ENCODE measurements around the gene SGCG. TPM values are rescaled to one million over a fixed set of nuclear protein-coding genes. Genes with fewer than 3 reads are reported as not detected.

Gene SGCG
- total RNA-seq, 1 experiment from 2014 or later: not detected

GRCh38 chr13:23273498-23273897 lies 92.7 kb downstream of the SGCG start:
- Mint-ChIP-seq H3K27me3 (ENCODE audit: unreplicated experiment) (no peaks in the 10 kb centered on the region), H3K4me1 (ENCODE audit: low read depth, unreplicated experiment) (no peaks in the 10 kb centered on the region), H3K27ac (ENCODE audit: unreplicated experiment) (no peak overlapping the region), H3K36me3 (ENCODE audit: insufficient read depth, unreplicated experiment) (no peaks in the 10 kb centered on the region), H3K9me3 (ENCODE audit: low read depth, unreplicated experiment) (no peaks in the 10 kb centered on the region), H3K4me3 (ENCODE audit: low read depth, unreplicated experiment) (no peak overlapping the region)
- TF ChIP-seq, protein P1, sequence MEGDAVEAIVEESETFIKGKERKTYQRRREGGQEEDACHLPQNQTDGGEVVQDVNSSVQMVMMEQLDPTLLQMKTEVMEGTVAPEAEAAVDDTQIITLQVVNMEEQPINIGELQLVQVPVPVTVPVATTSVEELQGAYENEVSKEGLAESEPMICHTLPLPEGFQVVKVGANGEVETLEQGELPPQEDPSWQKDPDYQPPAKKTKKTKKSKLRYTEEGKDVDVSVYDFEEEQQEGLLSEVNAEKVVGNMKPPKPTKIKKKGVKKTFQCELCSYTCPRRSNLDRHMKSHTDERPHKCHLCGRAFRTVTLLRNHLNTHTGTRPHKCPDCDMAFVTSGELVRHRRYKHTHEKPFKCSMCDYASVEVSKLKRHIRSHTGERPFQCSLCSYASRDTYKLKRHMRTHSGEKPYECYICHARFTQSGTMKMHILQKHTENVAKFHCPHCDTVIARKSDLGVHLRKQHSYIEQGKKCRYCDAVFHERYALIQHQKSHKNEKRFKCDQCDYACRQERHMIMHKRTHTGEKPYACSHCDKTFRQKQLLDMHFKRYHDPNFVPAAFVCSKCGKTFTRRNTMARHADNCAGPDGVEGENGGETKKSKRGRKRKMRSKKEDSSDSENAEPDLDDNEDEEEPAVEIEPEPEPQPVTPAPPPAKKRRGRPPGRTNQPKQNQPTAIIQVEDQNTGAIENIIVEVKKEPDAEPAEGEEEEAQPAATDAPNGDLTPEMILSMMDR (IDR thresholded peaks at IDR 0.05; ENCODE audit: unreplicated experiment): no peak
- DNase-seq: no peak
- intact Hi-C loops (cut with micrococcal nuclease; ENCODE audit: unreplicated experiment): no loop called here
- CTCF ChIA-PET: no interaction called here
- no TSS peak for BruUV-seq (replicated peaks)

DNA sequence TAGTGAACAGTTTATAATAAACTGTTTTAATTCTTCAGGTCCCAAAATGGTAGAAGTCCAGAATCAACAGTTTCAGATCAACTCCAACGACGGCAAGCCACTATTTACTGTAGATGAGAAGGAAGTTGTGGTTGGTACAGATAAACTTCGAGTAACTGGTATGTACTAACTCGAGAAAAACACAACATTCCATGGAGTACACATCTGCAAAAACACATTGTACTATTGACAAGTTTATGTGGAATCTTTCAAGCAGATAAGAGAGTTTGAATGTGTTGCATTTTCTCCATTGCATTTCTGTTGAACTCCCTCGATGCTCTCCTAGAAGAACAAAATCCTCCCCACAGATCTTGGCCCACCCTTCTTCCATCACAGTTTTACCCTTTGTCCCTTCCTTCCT lies 98.5 kb downstream of the SGCG start:
- no peaks in the 10 kb centered on the region for H3K4me1 Mint-ChIP-seq (ENCODE audit: low read depth, unreplicated experiment)
- H3K4me3 Mint-ChIP-seq (ENCODE audit: low read depth, unreplicated experiment): no peak overlapping the region
- H3K36me3 Mint-ChIP-seq (ENCODE audit: insufficient read depth, unreplicated experiment): no peaks in the 10 kb centered on the region
- CTCF ChIA-PET: no interaction called here
- intact Hi-C loops (cut with micrococcal nuclease; ENCODE audit: unreplicated experiment): no loop called here
- no peak for DNase-seq
- BruUV-seq (replicated peaks): no TSS peak
- TF ChIP-seq, protein P1 (IDR thresholded peaks at IDR 0.05; ENCODE audit: unreplicated experiment): no peak
- peaks cover 17% of the 10 kb centered on the region for H3K27me3 Mint-ChIP-seq (ENCODE audit: unreplicated experiment)
- no peak overlapping the region for H3K27ac Mint-ChIP-seq (ENCODE audit: unreplicated experiment)
- H3K9me3 Mint-ChIP-seq (ENCODE audit: low read depth, unreplicated experiment): no peaks in the 10 kb centered on the region

DNA sequence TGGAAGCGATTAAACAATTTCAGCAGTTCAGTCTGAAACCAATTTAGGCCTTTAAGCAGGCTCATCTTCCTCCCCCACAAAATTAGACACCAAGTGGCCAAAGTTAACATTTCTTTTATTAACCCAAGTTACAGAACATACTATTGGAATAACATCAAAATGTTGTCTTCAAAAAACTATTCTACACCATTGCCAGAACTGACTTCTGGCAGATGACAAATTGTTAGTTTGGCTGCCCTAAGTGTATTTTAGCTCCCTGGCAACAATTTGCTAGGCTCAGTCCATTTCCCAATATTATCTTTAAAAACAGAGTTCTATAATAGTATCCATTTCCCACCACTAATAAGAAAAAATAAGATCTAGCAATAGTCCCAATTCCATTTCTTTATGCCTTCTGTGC lies 107.8 kb downstream of the SGCG start:
- intact Hi-C loops (cut with micrococcal nuclease; ENCODE audit: unreplicated experiment): no loop called here
- Mint-ChIP-seq H3K9me3 (ENCODE audit: low read depth, unreplicated experiment) (no peaks in the 10 kb centered on the region), H3K27me3 (ENCODE audit: unreplicated experiment) (peaks cover 30% of the 10 kb centered on the region), H3K36me3 (ENCODE audit: insufficient read depth, unreplicated experiment) (no peaks in the 10 kb centered on the region), H3K27ac (ENCODE audit: unreplicated experiment) (no peak overlapping the region), H3K4me1 (ENCODE audit: low read depth, unreplicated experiment) (no peaks in the 10 kb centered on the region), H3K4me3 (ENCODE audit: low read depth, unreplicated experiment) (no peak overlapping the region)
- no peak for DNase-seq
- no TSS peak for BruUV-seq (replicated peaks)
- TF ChIP-seq, protein P1 (IDR thresholded peaks at IDR 0.05; ENCODE audit: unreplicated experiment): no peak
- CTCF ChIA-PET: no interaction called here

- Mint-ChIP-seq H3K36me3 (ENCODE audit: insufficient read depth, unreplicated experiment) (no peaks in the 10 kb centered on the region), H3K9me3 (ENCODE audit: low read depth, unreplicated experiment) (no peaks in the 10 kb centered on the region), H3K27me3 (ENCODE audit: unreplicated experiment) (peaks cover 26% of the 10 kb centered on the region), H3K27ac (ENCODE audit: unreplicated experiment) (no peak overlapping the region), H3K4me3 (ENCODE audit: low read depth, unreplicated experiment) (no peak overlapping the region), H3K4me1 (ENCODE audit: low read depth, unreplicated experiment) (no peaks in the 10 kb centered on the region)
- no peak for DNase-seq
- TF ChIP-seq, protein P1 (IDR thresholded peaks at IDR 0.05; ENCODE audit: unreplicated experiment): no peak
- intact Hi-C loops (cut with micrococcal nuclease; ENCODE audit: unreplicated experiment): no loop called here
- CTCF ChIA-PET: no interaction called here
- BruUV-seq (replicated peaks): no TSS peak
Observed at GRCh38 chr13:23288995-23289394, 108.2 kb downstream of the SGCG start.

Measured in Calu3 (cell line).